HL-60 (cell line): ENCODE results near the gene SRP54.
A peak's percentile ranks its signal among the peaks of the same experiment; 100 is the strongest.
"Not testable (repeated sequence)": the region's sequence is repeated elsewhere in the genome, so short reads cannot be mapped to it uniquely, and the experiment has no call there.

Experiments
- DNase-seq, 2 experiments: peaks; one replicate each; pipeline ENCODE4 v3.0.0-alpha.2; 2010 to 2020; ENCODE audit warnings: low read depth in 1 of 2, low spot score in 1 of 2
- H3K27ac ChIP-seq: fragments of 250-450 bp; sonication (Bioruptor Pico); replicated peaks from 2 replicates; pipeline ENCODE4 v1.5.1; 2020; ENCODE audit warnings: mild to moderate bottlenecking, moderate library complexity
- H3K27me3 ChIP-seq: fragments of 250-450 bp; sonication (Bioruptor Pico); 2 replicates; pipeline ENCODE4 v1.5.1; 2021; ENCODE audit warnings: mild to moderate bottlenecking, moderate library complexity; ENCODE audit not compliant: insufficient read depth, poor library complexity, severe bottlenecking
- H3K4me3 ChIP-seq: replicated peaks from 2 replicates; pipeline ENCODE4 v1.5.1; 2011; ENCODE audit warnings: mild to moderate bottlenecking, control low read depth, low read length; ENCODE audit not compliant: insufficient read depth
- CTCF ChIP-seq: IDR thresholded peaks from one replicate; pipeline ENCODE4 v1.5.1; 2011; ENCODE audit warnings: low read length, control low read depth, inconsistent platforms; ENCODE audit not compliant: insufficient read depth
- GABPA ChIP-seq: IDR thresholded peaks from 2 replicates; pipeline ENCODE4 v1.6.1; 2012; ENCODE audit warnings: low read depth
- POLR2AphosphoS5 ChIP-seq: IDR thresholded peaks from 2 replicates; pipeline ENCODE4 v1.6.1; 2012; ENCODE audit warnings: low read depth
- REST ChIP-seq: IDR thresholded peaks from 2 replicates; pipeline ENCODE4 v1.6.1; 2012; ENCODE audit warnings: low read depth; ENCODE audit not compliant: insufficient replicate concordance
- SPI1 ChIP-seq: IDR thresholded peaks from 2 replicates; pipeline ENCODE4 v1.6.1; 2012; ENCODE audit warnings: low read depth, mild to moderate bottlenecking, borderline replicate concordance

Gene SRP54

GRCh38 chr14:34957771-34958286, 25.0 kb upstream of the SRP54 start:
- DNase-seq: no peak
- TF ChIP-seq SPI1: no peak
- no peak for TF ChIP-seq REST
- TF ChIP-seq POLR2AphosphoS5: no peak
- TF ChIP-seq GABPA: no peak
- TF ChIP-seq CTCF: no peak
- Histone ChIP-seq H3K27me3 (no peaks in the 10 kb centered on the region), H3K27ac (no peak overlapping the region), H3K4me3 (no peak overlapping the region)

- not testable (repeated sequence) for H3K27me3 ChIP-seq, H3K27ac ChIP-seq, H3K4me3 ChIP-seq, DNase-seq
Measured at GRCh38 chr14:34962106-34962505, 20.7 kb upstream of the SRP54 start.

- TF ChIP-seq CTCF: no peak
- no peak for TF ChIP-seq POLR2AphosphoS5
- TF ChIP-seq GABPA: no peak
- no peak for TF ChIP-seq REST
- peak; percentile 28; the same call in 1 of the 2 replicates for TF ChIP-seq SPI1
- DNase-seq: no peak
- Histone ChIP-seq H3K4me3 (no peak overlapping the region), H3K27ac (no peak overlapping the region), H3K27me3 (no peaks in the 10 kb centered on the region)
Measured at GRCh38 chr14:34964977-34965764, 17.6 kb upstream of the SRP54 start.

GRCh38 chr14:34965912-34966311, 16.9 kb upstream of the SRP54 start:
- no peaks in the 10 kb centered on the region for H3K27me3 ChIP-seq
- DNase-seq: no peak
- H3K4me3 ChIP-seq: no peak overlapping the region
- H3K27ac ChIP-seq: no peak overlapping the region
- no peak for TF ChIP-seq SPI1
- no peak for TF ChIP-seq REST
- no peak for TF ChIP-seq GABPA
- no peak for TF ChIP-seq CTCF
- TF ChIP-seq POLR2AphosphoS5: no peak
